HCT116 (cell line): ENCODE measurements around the gene S100Z.

Experiments used
- EGR1 ChIP-seq: IDR thresholded peaks from 2 replicates; pipeline ENCODE4 v1.6.1; 2012; ENCODE audit warnings: low read depth
- ELF1 ChIP-seq: IDR thresholded peaks from 2 replicates; pipeline ENCODE4 v1.6.1; 2012; ENCODE audit warnings: low read depth, borderline replicate concordance
- EZH2 ChIP-seq: fragments of 200-600 bp; sonication (generic); IDR thresholded peaks from 2 replicates; pipeline ENCODE4 v1.6.1; 2017; ENCODE audit warnings: antibody characterized with exemption, mixed run types
- EZH2phosphoT487 ChIP-seq: fragments of 200-600 bp; IDR thresholded peaks from 2 replicates; pipeline ENCODE4 v1.6.1; 2018; ENCODE audit warnings: antibody characterized with exemption, borderline replicate concordance
- POLR2A ChIP-seq: IDR thresholded peaks from 2 replicates; pipeline ENCODE4 v1.7.0; 2011; ENCODE audit warnings: borderline replicate concordance; ENCODE audit not compliant: insufficient read depth, insufficient read length; ENCODE audit errors: extremely low read depth
- POLR2AphosphoS5 ChIP-seq: IDR thresholded peaks from 2 replicates; pipeline ENCODE4 v1.6.1; 2011; ENCODE audit warnings: mild to moderate bottlenecking, low read depth, low read length, moderate library complexity
- RAD21 ChIP-seq: IDR thresholded peaks from 2 replicates; pipeline ENCODE4 v1.6.1; 2012; ENCODE audit warnings: low read depth, mild to moderate bottlenecking
- SIN3A ChIP-seq: IDR thresholded peaks from 2 replicates; pipeline ENCODE4 v1.6.1; 2012; ENCODE audit warnings: low read depth
- TCF7L2 ChIP-seq: IDR thresholded peaks from 2 replicates; pipeline ENCODE4 v1.7.0; 2011; ENCODE audit warnings: borderline replicate concordance, inconsistent platforms; ENCODE audit not compliant: insufficient read depth, insufficient read length; ENCODE audit errors: extremely low read depth
- YY1 ChIP-seq: IDR thresholded peaks from 2 replicates; pipeline ENCODE4 v1.6.1; 2011; ENCODE audit warnings: low read length, low read depth, moderate library complexity, mild to moderate bottlenecking; ENCODE audit not compliant: insufficient replicate concordance; ENCODE audit errors: extremely low read depth
- TF ChIP-seq, protein P1 (sequence below), 3 experiments: fragments of 200-600 bp in 1 of 3; sonication (generic) in 1 of 3; IDR thresholded peaks in 2 of 3; conservative IDR thresholded peaks in 1 of 3; 2 replicates each; pipeline ENCODE4 v1.5.1; 2012 to 2017; ENCODE audit warnings: low read depth in 2 of 3, low read length in 2 of 3, antibody characterized with exemption in 1 of 3, borderline replicate concordance in 1 of 3, control low read depth in 1 of 3, mild to moderate bottlenecking in 1 of 3, mixed read lengths in 1 of 3, mixed run types in 1 of 3, moderate library complexity in 1 of 3; ENCODE audit not compliant: insufficient read depth in 1 of 3
- TF ChIP-seq, protein P2 (sequence below): IDR thresholded peaks from 2 replicates; pipeline ENCODE4 v1.6.1; 2012

DNA sequence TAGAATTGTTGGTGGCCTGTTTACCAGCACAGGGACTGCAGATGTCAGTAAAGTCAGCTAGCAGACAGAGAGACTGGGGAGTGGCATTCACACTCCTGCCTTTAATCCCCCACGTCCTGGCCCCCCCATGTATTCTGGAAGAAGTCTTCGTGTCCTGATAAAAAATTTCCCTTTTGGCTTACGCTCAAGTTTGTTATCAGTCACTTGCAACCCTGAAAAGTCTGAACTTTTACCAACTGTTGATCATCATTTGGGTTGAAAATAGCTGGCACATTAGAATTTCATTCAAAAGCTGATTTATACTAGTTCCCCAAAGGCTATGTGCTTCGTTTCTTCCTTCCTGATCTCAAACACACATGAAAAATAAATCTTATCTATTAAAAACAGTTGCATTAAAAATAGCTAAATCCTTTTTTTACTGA, 97.3 kb downstream of the S100Z start:
- no peak for TF ChIP-seq EZH2
- no peak for TF ChIP-seq POLR2A
- no peak for TF ChIP-seq RAD21
- TF ChIP-seq, protein P1, sequence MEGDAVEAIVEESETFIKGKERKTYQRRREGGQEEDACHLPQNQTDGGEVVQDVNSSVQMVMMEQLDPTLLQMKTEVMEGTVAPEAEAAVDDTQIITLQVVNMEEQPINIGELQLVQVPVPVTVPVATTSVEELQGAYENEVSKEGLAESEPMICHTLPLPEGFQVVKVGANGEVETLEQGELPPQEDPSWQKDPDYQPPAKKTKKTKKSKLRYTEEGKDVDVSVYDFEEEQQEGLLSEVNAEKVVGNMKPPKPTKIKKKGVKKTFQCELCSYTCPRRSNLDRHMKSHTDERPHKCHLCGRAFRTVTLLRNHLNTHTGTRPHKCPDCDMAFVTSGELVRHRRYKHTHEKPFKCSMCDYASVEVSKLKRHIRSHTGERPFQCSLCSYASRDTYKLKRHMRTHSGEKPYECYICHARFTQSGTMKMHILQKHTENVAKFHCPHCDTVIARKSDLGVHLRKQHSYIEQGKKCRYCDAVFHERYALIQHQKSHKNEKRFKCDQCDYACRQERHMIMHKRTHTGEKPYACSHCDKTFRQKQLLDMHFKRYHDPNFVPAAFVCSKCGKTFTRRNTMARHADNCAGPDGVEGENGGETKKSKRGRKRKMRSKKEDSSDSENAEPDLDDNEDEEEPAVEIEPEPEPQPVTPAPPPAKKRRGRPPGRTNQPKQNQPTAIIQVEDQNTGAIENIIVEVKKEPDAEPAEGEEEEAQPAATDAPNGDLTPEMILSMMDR (IDR thresholded peaks at IDR 0.05 in 2 of 3, conservative IDR thresholded peaks at IDR 0.05 in 1 of 3; ENCODE audit: borderline replicate concordance in 1 of 3, insufficient read depth in 1 of 3, low read depth in 2 of 3, low read length in 2 of 3) = no peak
- no peak for TF ChIP-seq SIN3A
- TF ChIP-seq, protein P2, sequence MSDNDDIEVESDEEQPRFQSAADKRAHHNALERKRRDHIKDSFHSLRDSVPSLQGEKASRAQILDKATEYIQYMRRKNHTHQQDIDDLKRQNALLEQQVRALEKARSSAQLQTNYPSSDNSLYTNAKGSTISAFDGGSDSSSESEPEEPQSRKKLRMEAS = no peak
- no peak for TF ChIP-seq EZH2phosphoT487
- no peak for TF ChIP-seq POLR2AphosphoS5
- TF ChIP-seq EGR1 = no peak
- TF ChIP-seq ELF1 = no peak
- TF ChIP-seq TCF7L2 = no peak
- TF ChIP-seq YY1 = no peak
